AG20443 (cell line): ENCODE results near the gene RFK.
"Not testable (repeated sequence)": the region's sequence is repeated elsewhere in the genome, so short reads cannot be mapped to it uniquely, and the experiment has no call there.

Experiments
- DNase-seq: peaks from one replicate; pipeline ENCODE4 v3.0.0; 2012; ENCODE audit warnings: low spot score, mixed read lengths

Gene RFK

GRCh38 chr9:76370396-76371023 lies 23.7 kb downstream of the RFK start:
- DNase-seq, result no peak

- DNase-seq, result no peak
These were observed 24.6 kb downstream of the RFK start for GRCh38 chr9:76369583-76369982.

GRCh38 chr9:76366275-76366674 lies 28.0 kb downstream of the RFK start:
- no peak for DNase-seq

GRCh38 chr9:76365028-76365427 lies 29.2 kb downstream of the RFK start:
- DNase-seq, result peak; percentile 38

GRCh38 chr9:76363032-76363395 lies 31.2 kb downstream of the RFK start:
- DNase-seq, result no peak

- DNase-seq, result not testable (repeated sequence)
These were observed 31.7 kb downstream of the RFK start for GRCh38 chr9:76362332-76363031.

- no peak for DNase-seq
These were observed 34.5 kb downstream of the RFK start for GRCh38 chr9:76359766-76360165.

GRCh38 chr9:76359365-76359764 lies 34.9 kb downstream of the RFK start:
- DNase-seq, result no peak

GRCh38 chr9:76358628-76359280 lies 35.5 kb downstream of the RFK start:
- no peak for DNase-seq

GRCh38 chr9:76357555-76357954 lies 36.7 kb downstream of the RFK start:
- DNase-seq, result no peak

- DNase-seq, result no peak
These were observed 38.3 kb downstream of the RFK start for GRCh38 chr9:76355886-76356285.

- no peak for DNase-seq
These were observed 40.0 kb downstream of the RFK start for GRCh38 chr9:76354221-76354620.

GRCh38 chr9:76353280-76353679 lies 40.9 kb downstream of the RFK start:
- no peak for DNase-seq

GRCh38 chr9:76352026-76352620 lies 42.1 kb downstream of the RFK start:
- no peak for DNase-seq

GRCh38 chr9:76351006-76351405 lies 43.2 kb downstream of the RFK start:
- DNase-seq, result no peak

GRCh38 chr9:76349865-76350264 lies 44.4 kb downstream of the RFK start:
- no peak for DNase-seq

GRCh38 chr9:76342858-76343257 lies 51.4 kb downstream of the RFK start:
- no peak for DNase-seq

GRCh38 chr9:76342201-76342600 lies 52.0 kb downstream of the RFK start:
- no peak for DNase-seq

- no peak for DNase-seq
These were observed 52.6 kb downstream of the RFK start for GRCh38 chr9:76341616-76342015.

GRCh38 chr9:76338418-76338817 lies 55.8 kb downstream of the RFK start:
- no peak for DNase-seq

GRCh38 chr9:76336027-76336426 lies 58.2 kb downstream of the RFK start:
- DNase-seq, result no peak
